A549 (cell line): ENCODE data around the gene FAM20C.

Experiments
- CTCF ChIP-seq: fragments of >200 bp; sonication (Bioruptor Twin); formaldehyde crosslinking; IDR thresholded peaks from 3 replicates; pipeline ENCODE4 v1.5.1; 2016
- ESRRA ChIP-seq: fragments of 150-350 bp; IDR thresholded peaks from 2 replicates; pipeline ENCODE4 v1.6.1; 2014; ENCODE audit warnings: mild to moderate bottlenecking, low read length, borderline replicate concordance
- HOXA7 ChIP-seq: fragments of 250-450 bp; sonication (Bioruptor Pico); IDR thresholded peaks from 2 replicates; pipeline ENCODE4 v1.5.0; 2020; ENCODE audit warnings: mild to moderate bottlenecking, moderate library complexity
- MAX ChIP-seq: IDR thresholded peaks from 2 replicates; pipeline ENCODE4 v1.6.1; 2012
- MYC ChIP-seq: IDR thresholded peaks from 2 replicates; pipeline ENCODE4 v1.6.1; 2012; ENCODE audit warnings: mild to moderate bottlenecking, inconsistent platforms, low read length, improper control_type of control experiment, borderline replicate concordance
- POLR2A ChIP-seq: IDR thresholded peaks from 2 replicates; pipeline ENCODE4 v1.6.1; 2012; ENCODE audit warnings: mild to moderate bottlenecking, low read length
- RARB ChIP-seq: fragments of 250-450 bp; sonication (Bioruptor Pico); IDR thresholded peaks from 2 replicates; pipeline ENCODE4 v1.8.0; 2021; ENCODE audit warnings: mild to moderate bottlenecking, moderate library complexity
- RFX5 ChIP-seq: fragments of 450-650 bp; IDR thresholded peaks from 2 replicates; pipeline ENCODE4 v1.7.1; 2014; ENCODE audit warnings: antibody characterized with exemption, mild to moderate bottlenecking, moderate library complexity
- RNF2 ChIP-seq: fragments of 200-600 bp; sonication (generic); IDR thresholded peaks from 2 replicates; pipeline ENCODE4 v1.6.1; 2016; ENCODE audit warnings: low read depth, mild to moderate bottlenecking, antibody characterized with exemption, moderate library complexity, borderline replicate concordance
- SMC3 ChIP-seq: fragments of >200 bp; sonication (Bioruptor Twin); formaldehyde crosslinking; IDR thresholded peaks from 3 replicates; pipeline ENCODE4 v1.6.1; 2018; ENCODE audit warnings: inconsistent platforms
- ZNF302 ChIP-seq: fragments of 250-450 bp; sonication (Bioruptor Pico); IDR thresholded peaks from 2 replicates; pipeline ENCODE4 v1.9.0; 2021; ENCODE audit warnings: inconsistent platforms, mild to moderate bottlenecking, moderate library complexity
- TF ChIP-seq, protein P1 (sequence below): fragments of 200-600 bp; sonication (generic); IDR thresholded peaks from 2 replicates; pipeline ENCODE4 v1.6.1; 2016; ENCODE audit warnings: antibody characterized with exemption, mild to moderate bottlenecking, moderate library complexity

- TF ChIP-seq SMC3 (no peak), CTCF (no peak), POLR2A (no peak), ESRRA (no peak), ZNF302 (CRISPR knock-in tag) (no peak), RFX5 (no peak), MAX (no peak), MYC (no peak), HOXA7 (no peak), RNF2 (no peak), RARB (CRISPR knock-in tag) (no peak)
- TF ChIP-seq, protein P1, sequence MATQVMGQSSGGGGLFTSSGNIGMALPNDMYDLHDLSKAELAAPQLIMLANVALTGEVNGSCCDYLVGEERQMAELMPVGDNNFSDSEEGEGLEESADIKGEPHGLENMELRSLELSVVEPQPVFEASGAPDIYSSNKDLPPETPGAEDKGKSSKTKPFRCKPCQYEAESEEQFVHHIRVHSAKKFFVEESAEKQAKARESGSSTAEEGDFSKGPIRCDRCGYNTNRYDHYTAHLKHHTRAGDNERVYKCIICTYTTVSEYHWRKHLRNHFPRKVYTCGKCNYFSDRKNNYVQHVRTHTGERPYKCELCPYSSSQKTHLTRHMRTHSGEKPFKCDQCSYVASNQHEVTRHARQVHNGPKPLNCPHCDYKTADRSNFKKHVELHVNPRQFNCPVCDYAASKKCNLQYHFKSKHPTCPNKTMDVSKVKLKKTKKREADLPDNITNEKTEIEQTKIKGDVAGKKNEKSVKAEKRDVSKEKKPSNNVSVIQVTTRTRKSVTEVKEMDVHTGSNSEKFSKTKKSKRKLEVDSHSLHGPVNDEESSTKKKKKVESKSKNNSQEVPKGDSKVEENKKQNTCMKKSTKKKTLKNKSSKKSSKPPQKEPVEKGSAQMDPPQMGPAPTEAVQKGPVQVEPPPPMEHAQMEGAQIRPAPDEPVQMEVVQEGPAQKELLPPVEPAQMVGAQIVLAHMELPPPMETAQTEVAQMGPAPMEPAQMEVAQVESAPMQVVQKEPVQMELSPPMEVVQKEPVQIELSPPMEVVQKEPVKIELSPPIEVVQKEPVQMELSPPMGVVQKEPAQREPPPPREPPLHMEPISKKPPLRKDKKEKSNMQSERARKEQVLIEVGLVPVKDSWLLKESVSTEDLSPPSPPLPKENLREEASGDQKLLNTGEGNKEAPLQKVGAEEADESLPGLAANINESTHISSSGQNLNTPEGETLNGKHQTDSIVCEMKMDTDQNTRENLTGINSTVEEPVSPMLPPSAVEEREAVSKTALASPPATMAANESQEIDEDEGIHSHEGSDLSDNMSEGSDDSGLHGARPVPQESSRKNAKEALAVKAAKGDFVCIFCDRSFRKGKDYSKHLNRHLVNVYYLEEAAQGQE, result no peak
These were observed 19.3 kb downstream of the FAM20C start for GRCh38 chr7:211715-212058.
